Mesendoderm (in vitro differentiated cells): ENCODE results near the gene MSL2.

Source experiments
- DNase-seq: peaks from one replicate; pipeline ENCODE4 v3.0.0; 2013
- H2AK5ac ChIP-seq: 2 replicates; pipeline ENCODE4 v1.6.1; 2013; ENCODE audit warnings: low read length, inconsistent platforms
- H2BK120ac ChIP-seq: 2 replicates; pipeline ENCODE4 v1.6.1; 2013; ENCODE audit warnings: low read depth, mild to moderate bottlenecking, low read length, moderate library complexity, mixed read lengths
- H2BK15ac ChIP-seq: replicated peaks from 2 replicates; pipeline ENCODE4 v1.6.1; 2013; ENCODE audit warnings: low read depth, mild to moderate bottlenecking, moderate library complexity
- H2BK5ac ChIP-seq: 2 replicates; pipeline ENCODE4 v1.6.1; 2013; ENCODE audit warnings: low read length, inconsistent platforms
- H3K18ac ChIP-seq: 2 replicates; pipeline ENCODE4 v1.6.1; 2013; ENCODE audit warnings: mild to moderate bottlenecking, low read length, mixed read lengths
- H3K23ac ChIP-seq: one replicate; pipeline ENCODE4 v1.6.1; 2013; ENCODE audit warnings: low read length
- H3K27ac ChIP-seq: 2 replicates; pipeline ENCODE4 v1.5.1; 2013; ENCODE audit warnings: low read depth, mild to moderate bottlenecking, inconsistent platforms, low read length, moderate library complexity
- H3K27me3 ChIP-seq: 2 replicates; pipeline ENCODE4 v1.6.1; 2013; ENCODE audit warnings: low read length, control low read depth, mild to moderate bottlenecking, inconsistent platforms; ENCODE audit not compliant: insufficient read depth, poor library complexity
- H3K36me3 ChIP-seq: 2 replicates; pipeline ENCODE4 v1.6.1; 2013; ENCODE audit warnings: low read length, inconsistent platforms; ENCODE audit not compliant: control insufficient read depth, insufficient read depth
- H3K4ac ChIP-seq: one replicate; pipeline ENCODE4 v1.6.1; 2013; ENCODE audit warnings: low read depth, mild to moderate bottlenecking, low read length, moderate library complexity
- H3K4me1 ChIP-seq: 2 replicates; pipeline ENCODE4 v1.6.1; 2013; ENCODE audit warnings: low read depth, low read length, inconsistent platforms; ENCODE audit not compliant: control insufficient read depth
- H3K4me2 ChIP-seq: 2 replicates; pipeline ENCODE4 v1.6.1; 2013; ENCODE audit warnings: low read length
- H3K4me3 ChIP-seq: 2 replicates; pipeline ENCODE4 v1.5.1; 2013; ENCODE audit warnings: mild to moderate bottlenecking, low read length
- H3K56ac ChIP-seq: one replicate; pipeline ENCODE4 v1.6.1; 2013; ENCODE audit warnings: low read length
- H3K79me1 ChIP-seq: 2 replicates; pipeline ENCODE4 v1.6.1; 2013; ENCODE audit warnings: low read length, inconsistent platforms
- H3K79me2 ChIP-seq: 2 replicates; pipeline ENCODE4 v1.6.1; 2013; ENCODE audit warnings: mild to moderate bottlenecking, low read length; ENCODE audit not compliant: control insufficient read depth, insufficient read depth
- H3K9ac ChIP-seq: 2 replicates; pipeline ENCODE4 v1.6.1; 2013; ENCODE audit warnings: low read length, inconsistent platforms
- H4K5ac ChIP-seq: one replicate; pipeline ENCODE4 v1.6.1; 2013; ENCODE audit warnings: low read length
- H4K8ac ChIP-seq: one replicate; pipeline ENCODE4 v1.6.1; 2013; ENCODE audit warnings: low read depth, mild to moderate bottlenecking, control low read depth, low read length, moderate library complexity
- WGBS: extraction: QIAGEN DNeasy Blood & Tissue Kit; methylation state at CpG from one replicate; pipeline ENCODE4 v1.1.7; 2013; ENCODE audit warnings: low lambda C conversion rate, missing lambda C conversion rate; ENCODE audit not compliant: insufficient coverage; ENCODE audit errors: extremely low coverage; 5-methylcytosine and 5-hydroxymethylcytosine counted together

The MSL2 gene

DNA sequence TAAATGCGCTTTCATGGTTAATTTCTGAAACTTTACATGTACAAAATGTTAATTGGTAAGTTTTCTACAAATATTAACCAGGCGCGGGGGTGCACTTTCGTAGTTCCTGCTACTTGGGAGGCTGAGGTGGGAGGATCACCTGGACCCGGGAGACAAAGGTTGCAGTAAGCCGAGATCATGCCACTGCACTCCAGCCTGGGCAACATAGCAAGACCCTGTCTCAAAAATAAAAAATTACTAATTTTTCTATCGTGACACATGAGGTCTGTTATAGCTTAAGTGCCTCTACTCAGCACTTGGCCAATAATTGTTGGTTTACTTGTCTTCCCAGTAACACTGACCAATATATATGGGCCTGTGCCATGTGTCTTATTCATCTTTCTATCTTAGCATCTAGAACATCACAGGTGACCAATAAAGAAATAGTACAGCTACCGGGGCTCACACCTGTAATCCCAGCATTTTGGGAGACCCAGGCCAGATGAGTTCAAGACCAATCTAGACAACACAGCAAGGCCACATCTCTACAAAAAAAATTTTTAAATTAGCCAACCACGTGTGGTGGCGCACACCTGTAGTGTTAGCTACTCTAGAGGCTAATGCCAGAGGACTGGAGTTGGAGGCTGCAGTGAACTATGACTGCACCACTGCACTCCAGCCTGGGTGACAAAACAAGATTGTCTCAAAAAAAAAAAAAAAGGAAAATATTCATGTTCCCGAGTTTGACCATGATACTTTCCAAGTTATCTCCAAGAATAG, 6.1 kb downstream of the MSL2 start:
- no peak overlapping the region for H2BK15ac ChIP-seq
- H3K27ac ChIP-seq = no peak overlapping the region
- H3K4me3 ChIP-seq = no peak overlapping the region
- H3K9ac ChIP-seq = no peak overlapping the region
- peaks cover 2% of the 10 kb centered on the region for H3K4me1 ChIP-seq
- no peak overlapping the region for H2AK5ac ChIP-seq
- H2BK5ac ChIP-seq = no peak overlapping the region
- H3K36me3 ChIP-seq = no peaks in the 10 kb centered on the region
- no peak overlapping the region for H2BK120ac ChIP-seq
- H4K8ac ChIP-seq = no peak overlapping the region
- H4K5ac ChIP-seq = no peak overlapping the region
- WGBS = no CpG with 5 or more reads among the region's 11 CpGs
- no peak overlapping the region for H3K23ac ChIP-seq
- peaks cover 89% of the 10 kb centered on the region for H3K79me2 ChIP-seq
- peaks cover 3% of the 10 kb centered on the region for H3K79me1 ChIP-seq
- no peaks in the 10 kb centered on the region for H3K27me3 ChIP-seq
- H3K18ac ChIP-seq = no peak overlapping the region
- no peak overlapping the region for H3K4ac ChIP-seq
- H3K56ac ChIP-seq = no peak overlapping the region
- H3K4me2 ChIP-seq = no peak overlapping the region
- no peak for DNase-seq

DNA sequence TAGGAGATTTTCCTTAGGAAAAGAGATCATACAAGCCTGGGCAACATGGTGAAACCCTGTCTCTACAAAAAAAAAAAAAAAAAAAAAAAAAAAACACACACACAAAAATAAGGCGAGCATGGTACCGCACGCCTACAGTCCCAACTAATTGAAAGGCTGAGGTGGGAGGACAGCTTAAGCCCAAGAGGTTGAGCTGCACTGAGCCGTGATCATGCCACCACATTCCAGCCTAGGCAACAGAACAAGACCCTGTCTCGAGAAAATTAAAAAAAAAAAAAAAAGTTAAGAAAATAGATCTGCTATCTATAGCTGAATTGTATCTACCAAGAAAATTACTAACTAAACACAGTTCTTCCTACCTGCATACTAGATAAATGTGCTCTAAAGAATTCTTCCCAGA, 7.1 kb downstream of the MSL2 start:
- Histone ChIP-seq H3K56ac (no peak overlapping the region), H3K79me2 (peaks cover 89% of the 10 kb centered on the region), H3K4ac (no peak overlapping the region), H3K27ac (no peak overlapping the region), H2BK120ac (no peak overlapping the region), H4K5ac (no peak overlapping the region), H2AK5ac (no peak overlapping the region), H3K4me2 (no peak overlapping the region), H3K36me3 (no peaks in the 10 kb centered on the region), H3K4me1 (peaks cover 2% of the 10 kb centered on the region), H3K9ac (no peak overlapping the region), H3K23ac (no peak overlapping the region), H2BK5ac (no peak overlapping the region), H2BK15ac (no peak overlapping the region), H3K18ac (no peak overlapping the region), H4K8ac (no peak overlapping the region), H3K4me3 (no peak overlapping the region), H3K79me1 (peaks cover 2% of the 10 kb centered on the region), H3K27me3 (no peaks in the 10 kb centered on the region)
- WGBS = no CpG with 5 or more reads among the region's 5 CpGs
- no peak for DNase-seq

DNA sequence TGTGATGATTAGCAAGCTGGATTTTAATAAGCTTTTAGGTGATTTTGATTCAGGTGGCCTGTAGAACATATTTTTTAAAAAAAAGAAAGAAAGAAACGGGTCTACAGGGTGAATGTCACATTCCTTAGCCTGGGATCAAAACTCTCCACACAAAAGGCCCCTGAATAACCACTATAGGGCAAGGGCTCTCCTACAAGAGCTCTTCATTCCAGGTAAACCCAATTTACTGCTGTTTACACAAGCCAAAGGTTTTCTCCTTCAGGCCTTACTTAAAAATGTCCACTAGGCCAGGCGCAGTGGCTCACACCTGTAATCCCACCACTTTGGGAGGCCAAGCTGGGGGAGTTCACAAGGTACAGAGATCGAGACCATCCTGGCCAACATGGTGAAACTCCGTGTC, 8.3 kb downstream of the MSL2 start:
- Histone ChIP-seq H3K27ac (no peak overlapping the region), H4K5ac (no peak overlapping the region), H3K56ac (no peak overlapping the region), H3K4ac (no peak overlapping the region), H4K8ac (no peak overlapping the region), H3K4me2 (no peak overlapping the region), H3K79me2 (peaks cover 87% of the 10 kb centered on the region), H3K4me1 (peaks cover 2% of the 10 kb centered on the region), H2BK5ac (no peak overlapping the region), H3K27me3 (no peaks in the 10 kb centered on the region), H3K79me1 (peaks cover 2% of the 10 kb centered on the region), H3K23ac (no peak overlapping the region), H2BK120ac (no peak overlapping the region), H2BK15ac (no peak overlapping the region), H3K4me3 (no peak overlapping the region), H3K18ac (no peak overlapping the region), H2AK5ac (no peak overlapping the region), H3K36me3 (no peaks in the 10 kb centered on the region), H3K9ac (no peak overlapping the region)
- no CpG with 5 or more reads among the region's 4 CpGs for WGBS
- DNase-seq = no peak

DNA sequence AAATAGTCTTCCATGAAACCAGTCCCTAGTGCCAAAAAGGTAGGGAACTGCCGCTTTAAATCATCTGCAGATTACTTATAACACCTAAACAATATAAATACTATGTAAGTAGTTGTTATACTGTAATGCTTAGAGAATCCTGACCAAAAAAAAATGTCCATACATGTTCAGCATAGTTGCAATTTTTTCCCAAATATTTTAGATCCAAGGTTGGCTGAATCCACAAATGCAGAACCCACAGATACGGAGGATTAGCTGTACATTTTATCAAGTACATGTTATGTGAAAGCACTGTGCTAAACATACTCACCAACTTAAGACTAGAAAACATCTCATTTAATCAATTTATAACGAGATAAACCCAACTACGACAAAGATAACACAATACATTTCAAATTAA, 9.3 kb downstream of the MSL2 start:
- H3K4me1 ChIP-seq = peaks cover 2% of the 10 kb centered on the region
- H3K36me3 ChIP-seq = no peaks in the 10 kb centered on the region
- DNase-seq = no peak
- peaks cover 89% of the 10 kb centered on the region for H3K79me2 ChIP-seq
- H3K9ac ChIP-seq = no peak overlapping the region
- no peak overlapping the region for H3K18ac ChIP-seq
- WGBS = 100% methylated on average over 2 of the region's 4 CpGs
- H4K5ac ChIP-seq = no peak overlapping the region
- H2AK5ac ChIP-seq = no peak overlapping the region
- H4K8ac ChIP-seq = no peak overlapping the region
- no peak overlapping the region for H3K56ac ChIP-seq
- H3K4me3 ChIP-seq = no peak overlapping the region
- H2BK120ac ChIP-seq = no peak overlapping the region
- no peak overlapping the region for H3K4ac ChIP-seq
- peaks cover 3% of the 10 kb centered on the region for H3K79me1 ChIP-seq
- no peak overlapping the region for H2BK15ac ChIP-seq
- no peak overlapping the region for H3K23ac ChIP-seq
- H3K27ac ChIP-seq = no peak overlapping the region
- no peak overlapping the region for H3K4me2 ChIP-seq
- no peaks in the 10 kb centered on the region for H3K27me3 ChIP-seq
- no peak overlapping the region for H2BK5ac ChIP-seq

DNA sequence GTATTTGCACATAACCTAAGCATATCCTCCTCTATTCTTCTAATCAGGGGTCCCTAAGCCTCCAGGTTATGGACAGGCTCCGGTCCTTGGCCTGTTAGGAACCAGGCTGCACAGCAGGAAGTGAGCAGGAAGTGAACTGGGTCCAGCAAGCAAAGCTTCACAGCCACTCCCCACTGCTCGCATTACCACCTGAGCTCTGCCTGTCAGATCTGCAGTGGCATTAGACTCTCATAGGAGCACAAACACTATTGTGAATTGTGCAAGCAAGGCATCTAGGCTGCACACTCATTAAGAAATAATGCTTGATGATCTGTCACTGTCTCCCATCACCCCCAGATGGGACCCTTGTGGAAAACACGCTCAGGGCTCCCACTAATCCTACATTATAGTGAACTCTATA, 9.8 kb downstream of the MSL2 start:
- Histone ChIP-seq H3K18ac (no peak overlapping the region), H3K9ac (no peak overlapping the region), H3K23ac (no peak overlapping the region), H3K79me2 (peaks cover 87% of the 10 kb centered on the region), H4K8ac (no peak overlapping the region), H2AK5ac (no peak overlapping the region), H3K36me3 (no peaks in the 10 kb centered on the region), H2BK5ac (no peak overlapping the region), H3K4ac (no peak overlapping the region), H3K27me3 (no peaks in the 10 kb centered on the region), H4K5ac (no peak overlapping the region), H3K4me3 (no peak overlapping the region), H3K56ac (no peak overlapping the region), H3K27ac (no peak overlapping the region), H3K4me1 (peaks cover 2% of the 10 kb centered on the region), H2BK120ac (no peak overlapping the region), H3K4me2 (no peak overlapping the region), H3K79me1 (peaks cover 2% of the 10 kb centered on the region), H2BK15ac (no peak overlapping the region)
- no CpG with 5 or more reads among the region's 3 CpGs for WGBS
- no peak for DNase-seq

DNA sequence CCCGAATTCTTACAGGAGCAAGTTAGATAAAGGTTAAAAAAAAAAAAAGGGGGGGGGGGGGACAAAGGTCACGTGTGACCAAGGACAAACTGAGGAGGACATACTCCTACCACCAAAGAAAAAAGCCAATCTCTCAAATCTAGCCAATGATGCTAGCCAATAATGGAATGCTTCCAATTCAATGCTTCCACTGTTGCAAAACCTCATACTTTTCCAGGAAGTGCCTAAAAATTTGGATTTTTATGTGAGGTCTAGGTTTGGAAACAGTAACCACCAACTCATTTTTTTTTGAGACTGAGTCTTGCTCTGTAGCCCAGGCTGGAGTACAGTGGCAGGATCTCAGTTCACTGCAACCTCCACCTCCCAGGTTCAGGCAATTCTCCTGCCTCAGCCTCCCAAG, 11.4 kb downstream of the MSL2 start:
- DNase-seq = no peak
- Histone ChIP-seq H3K23ac (no peak overlapping the region), H2BK5ac (no peak overlapping the region), H3K4ac (no peak overlapping the region), H3K79me2 (peaks cover 83% of the 10 kb centered on the region), H2AK5ac (no peak overlapping the region), H3K27ac (no peak overlapping the region), H2BK120ac (no peak overlapping the region), H3K79me1 (peaks cover 2% of the 10 kb centered on the region), H3K4me1 (peaks cover 2% of the 10 kb centered on the region), H2BK15ac (no peak overlapping the region), H3K4me2 (no peak overlapping the region), H3K9ac (no peak overlapping the region), H3K4me3 (no peak overlapping the region), H3K56ac (no peak overlapping the region), H4K8ac (no peak overlapping the region), H4K5ac (no peak overlapping the region), H3K27me3 (no peaks in the 10 kb centered on the region), H3K36me3 (no peaks in the 10 kb centered on the region), H3K18ac (no peak overlapping the region)
- WGBS = no CpG with 5 or more reads among the region's 2 CpGs
